ENCODE measurements around the gene RMDN3.

GRCh38 chr15:40747685-40748631, 7.1 kb downstream of the RMDN3 start:
- TF ChIP-seq, protein P1, sequence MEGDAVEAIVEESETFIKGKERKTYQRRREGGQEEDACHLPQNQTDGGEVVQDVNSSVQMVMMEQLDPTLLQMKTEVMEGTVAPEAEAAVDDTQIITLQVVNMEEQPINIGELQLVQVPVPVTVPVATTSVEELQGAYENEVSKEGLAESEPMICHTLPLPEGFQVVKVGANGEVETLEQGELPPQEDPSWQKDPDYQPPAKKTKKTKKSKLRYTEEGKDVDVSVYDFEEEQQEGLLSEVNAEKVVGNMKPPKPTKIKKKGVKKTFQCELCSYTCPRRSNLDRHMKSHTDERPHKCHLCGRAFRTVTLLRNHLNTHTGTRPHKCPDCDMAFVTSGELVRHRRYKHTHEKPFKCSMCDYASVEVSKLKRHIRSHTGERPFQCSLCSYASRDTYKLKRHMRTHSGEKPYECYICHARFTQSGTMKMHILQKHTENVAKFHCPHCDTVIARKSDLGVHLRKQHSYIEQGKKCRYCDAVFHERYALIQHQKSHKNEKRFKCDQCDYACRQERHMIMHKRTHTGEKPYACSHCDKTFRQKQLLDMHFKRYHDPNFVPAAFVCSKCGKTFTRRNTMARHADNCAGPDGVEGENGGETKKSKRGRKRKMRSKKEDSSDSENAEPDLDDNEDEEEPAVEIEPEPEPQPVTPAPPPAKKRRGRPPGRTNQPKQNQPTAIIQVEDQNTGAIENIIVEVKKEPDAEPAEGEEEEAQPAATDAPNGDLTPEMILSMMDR (IDR thresholded peaks at IDR 0.05; ENCODE audit: poor library complexity): no peak
- TF ChIP-seq EZH2phosphoT487 (IDR thresholded peaks at IDR 0.05; ENCODE audit: low read depth, severe bottlenecking, unreplicated experiment): no peak
